Measurements from ENCODE around the gene SLC9A3. TPM values are rescaled to one million over a fixed set of nuclear protein-coding genes. Genes with fewer than 3 reads are reported as not detected.

The SLC9A3 gene
- total and polyA plus RNA-seq, 8 donors: 0.60 to 1.9 (median 0.95) TPM

DNA sequence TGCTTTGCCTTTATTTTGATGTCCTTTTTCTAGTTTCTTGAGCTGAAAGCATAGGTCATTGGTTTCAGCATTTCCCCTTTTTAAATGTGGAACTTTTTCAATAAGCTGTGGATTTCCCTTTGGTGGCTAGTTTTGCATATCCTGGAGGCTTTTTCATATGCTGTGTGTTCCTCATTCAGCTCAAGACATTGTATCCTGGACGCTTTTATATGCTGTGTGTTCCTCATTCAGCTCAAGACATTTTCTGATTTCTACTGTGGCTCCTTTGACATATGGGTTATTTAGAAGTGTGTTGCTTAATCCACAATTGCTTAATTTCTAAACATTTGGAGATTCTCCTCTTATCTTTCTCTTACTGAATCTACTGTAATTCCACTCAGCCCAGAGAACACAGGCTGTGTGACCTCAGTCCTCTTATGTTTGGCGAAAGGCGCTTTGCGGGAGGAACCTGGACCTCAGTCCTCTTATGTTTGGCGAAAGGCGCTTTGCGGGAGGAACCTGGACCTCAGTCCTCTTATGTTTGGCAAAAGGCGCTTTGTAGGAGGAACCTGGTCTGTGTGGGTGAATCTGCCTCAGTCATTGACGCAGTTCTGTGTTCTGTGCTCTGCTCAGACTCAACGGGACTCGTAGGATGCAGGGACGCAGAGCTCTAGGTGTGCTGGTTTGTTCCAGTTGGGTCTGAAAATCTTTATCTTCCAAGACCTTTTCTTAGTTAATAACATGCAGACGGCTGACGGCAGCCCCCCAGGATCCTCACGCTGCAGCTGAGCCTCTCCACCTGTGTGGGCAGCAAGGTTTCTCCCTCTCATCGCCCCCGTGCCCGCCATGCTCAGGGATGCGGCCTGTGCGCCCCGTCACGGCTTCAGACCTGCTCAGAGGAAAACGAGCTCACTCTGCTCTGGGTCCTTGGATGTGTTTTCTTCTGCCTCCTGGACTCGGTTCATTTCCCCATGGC is 6.0 kb upstream of the SLC9A3 start:
- peak in 2 of 6 donors; percentile 30 to 33 for DNase-seq
- no peak overlapping the region for H3K27ac ChIP-seq
- H3K27me3 ChIP-seq: peaks cover 0 to 4% (median 1%) of the 10 kb centered on the region in 4 donors
- H3K36me3 ChIP-seq: no peaks in the 10 kb centered on the region
- H3K9me3 ChIP-seq: no peaks in the 10 kb centered on the region
- TF ChIP-seq, protein P1, sequence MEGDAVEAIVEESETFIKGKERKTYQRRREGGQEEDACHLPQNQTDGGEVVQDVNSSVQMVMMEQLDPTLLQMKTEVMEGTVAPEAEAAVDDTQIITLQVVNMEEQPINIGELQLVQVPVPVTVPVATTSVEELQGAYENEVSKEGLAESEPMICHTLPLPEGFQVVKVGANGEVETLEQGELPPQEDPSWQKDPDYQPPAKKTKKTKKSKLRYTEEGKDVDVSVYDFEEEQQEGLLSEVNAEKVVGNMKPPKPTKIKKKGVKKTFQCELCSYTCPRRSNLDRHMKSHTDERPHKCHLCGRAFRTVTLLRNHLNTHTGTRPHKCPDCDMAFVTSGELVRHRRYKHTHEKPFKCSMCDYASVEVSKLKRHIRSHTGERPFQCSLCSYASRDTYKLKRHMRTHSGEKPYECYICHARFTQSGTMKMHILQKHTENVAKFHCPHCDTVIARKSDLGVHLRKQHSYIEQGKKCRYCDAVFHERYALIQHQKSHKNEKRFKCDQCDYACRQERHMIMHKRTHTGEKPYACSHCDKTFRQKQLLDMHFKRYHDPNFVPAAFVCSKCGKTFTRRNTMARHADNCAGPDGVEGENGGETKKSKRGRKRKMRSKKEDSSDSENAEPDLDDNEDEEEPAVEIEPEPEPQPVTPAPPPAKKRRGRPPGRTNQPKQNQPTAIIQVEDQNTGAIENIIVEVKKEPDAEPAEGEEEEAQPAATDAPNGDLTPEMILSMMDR (IDR thresholded peaks at IDR 0.05): no peak
- H3K4me1 ChIP-seq: no peaks in the 10 kb centered on the region
- intact Hi-C loops (cut with DNase I): no loop called here
- no peak for FAIRE-seq
- H3K4me3 ChIP-seq: no peak overlapping the region
- ATAC-seq: peak in 2 of 4 donors; percentile 9 to 73
- WGBS, 2 donors: 65 to 66% methylated on average over 24 of the region's 24 CpGs

DNA sequence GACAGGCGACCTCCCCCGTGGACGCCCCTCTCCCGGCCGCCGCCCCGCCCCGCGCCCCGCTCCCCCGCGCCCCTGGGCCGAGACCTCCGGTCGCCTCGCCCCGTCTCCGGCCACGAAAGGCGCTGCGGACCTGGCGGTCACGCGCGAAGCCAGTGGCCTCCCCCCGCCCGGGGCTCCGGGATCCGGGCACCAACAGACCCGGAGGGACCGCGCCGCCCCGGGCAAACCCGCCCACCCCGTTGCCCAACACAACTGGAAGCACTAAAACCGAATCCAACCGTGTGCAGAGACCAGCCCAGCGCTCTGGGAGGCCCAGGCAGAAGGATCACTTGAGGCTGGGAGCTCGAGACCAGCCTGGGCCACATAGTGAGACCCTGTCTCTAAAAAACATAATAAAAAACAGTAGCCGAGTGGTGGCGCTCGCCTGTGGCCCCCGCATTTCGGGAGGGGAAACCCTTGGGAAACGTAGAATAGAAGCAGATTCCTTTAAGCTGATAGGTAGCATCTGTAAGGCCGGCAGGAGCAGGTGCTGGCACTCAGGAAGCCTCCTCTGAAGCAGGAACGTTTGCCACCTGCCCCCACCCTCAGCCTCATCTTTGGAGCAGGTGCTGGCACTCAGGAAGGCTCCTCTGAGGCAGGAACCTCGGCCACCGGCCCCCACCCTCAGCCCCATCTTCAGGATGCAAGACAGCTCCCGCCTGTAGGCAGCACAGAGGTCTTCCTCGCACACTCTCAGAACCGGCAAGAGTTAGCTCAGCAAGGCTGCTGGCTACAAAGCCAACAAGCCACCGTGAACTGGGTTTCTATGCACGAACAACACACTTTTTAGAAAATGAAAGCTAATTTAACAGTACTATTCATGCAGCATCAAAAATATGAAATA is 4.6 kb upstream of the SLC9A3 start:
- TF ChIP-seq, protein P1 (IDR thresholded peaks at IDR 0.05): no peak
- DNase-seq (peak in 2 of 6 donors; percentile 39 to 51), ATAC-seq (no peak), FAIRE-seq (no peak)
- no peak overlapping the region for H3K4me3 ChIP-seq
- H3K27me3 ChIP-seq: peaks cover 0 to 10% (median under 1%) of the 10 kb centered on the region in 4 donors
- H3K36me3 ChIP-seq: no peaks in the 10 kb centered on the region
- 17 to 21% methylated on average over 55 of the region's 55 CpGs for WGBS, 2 donors
- no peak overlapping the region for H3K27ac ChIP-seq
- no peaks in the 10 kb centered on the region for H3K4me1 ChIP-seq
- intact Hi-C loops (cut with DNase I): no loop called here
- H3K9me3 ChIP-seq: no peaks in the 10 kb centered on the region

DNA sequence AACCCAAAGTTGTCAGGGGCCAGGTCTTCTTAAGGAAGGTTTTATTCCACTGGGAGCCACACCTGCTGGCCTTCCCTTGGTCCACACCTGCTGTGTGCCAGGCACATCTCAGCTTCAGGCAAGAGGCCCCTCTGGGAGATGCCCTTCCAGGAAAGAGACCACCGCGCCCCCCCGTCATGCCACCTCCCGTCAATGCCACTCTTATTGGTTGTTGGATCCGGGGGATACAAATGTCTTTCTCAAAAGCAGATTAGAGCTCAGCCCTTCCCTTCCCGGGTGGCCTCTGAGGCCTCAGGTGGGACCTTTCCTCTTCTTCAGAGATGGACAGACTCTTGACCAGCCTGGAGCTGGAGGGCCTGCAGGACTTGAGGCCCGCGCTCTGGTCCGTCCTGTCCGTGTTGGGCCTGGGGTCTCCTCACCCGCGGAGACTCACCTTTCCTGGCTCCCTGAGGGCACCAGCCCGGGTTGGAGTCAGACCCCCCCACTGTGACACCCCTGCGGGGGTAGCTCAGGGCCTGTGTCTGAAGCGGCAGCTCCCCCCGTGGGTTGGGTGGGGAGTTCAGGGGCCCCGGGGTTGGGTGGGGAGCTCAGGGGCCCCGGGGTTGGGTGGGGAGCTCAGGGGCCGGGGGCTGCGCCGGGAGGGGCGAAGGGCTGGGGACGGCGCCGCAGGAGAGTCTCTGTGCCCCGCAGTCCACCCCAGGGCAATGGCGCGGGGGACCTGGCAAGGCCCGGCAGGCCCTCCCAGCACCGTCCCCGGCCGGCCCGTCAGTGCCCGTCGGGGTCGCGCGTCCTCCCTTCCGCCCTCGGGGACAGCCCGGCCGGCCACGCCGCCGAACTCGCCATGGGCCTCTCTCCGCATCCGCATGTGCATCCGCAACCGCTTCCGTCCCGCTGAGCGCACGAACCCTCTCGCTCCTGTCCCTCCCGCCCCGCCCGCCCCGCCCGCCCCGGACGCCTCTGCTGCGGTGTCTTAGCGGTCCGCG is 3.7 kb upstream of the SLC9A3 start:
- no peaks in the 10 kb centered on the region for H3K36me3 ChIP-seq
- H3K27me3 ChIP-seq: peaks cover 0 to 10% (median 2%) of the 10 kb centered on the region in 4 donors
- H3K4me3 ChIP-seq: no peak overlapping the region
- no peak overlapping the region for H3K27ac ChIP-seq
- ATAC-seq (no peak), DNase-seq (peak in 3 of 6 donors; percentile 16 to 68 (median 60)), FAIRE-seq (no peak)
- WGBS, 2 donors: 23 to 29% methylated on average over 43 to 64 of the region's 66 CpGs
- intact Hi-C loops (cut with DNase I): no loop called here
- no peaks in the 10 kb centered on the region for H3K9me3 ChIP-seq
- TF ChIP-seq, protein P1 (IDR thresholded peaks at IDR 0.05): no peak
- no peaks in the 10 kb centered on the region for H3K4me1 ChIP-seq

DNA sequence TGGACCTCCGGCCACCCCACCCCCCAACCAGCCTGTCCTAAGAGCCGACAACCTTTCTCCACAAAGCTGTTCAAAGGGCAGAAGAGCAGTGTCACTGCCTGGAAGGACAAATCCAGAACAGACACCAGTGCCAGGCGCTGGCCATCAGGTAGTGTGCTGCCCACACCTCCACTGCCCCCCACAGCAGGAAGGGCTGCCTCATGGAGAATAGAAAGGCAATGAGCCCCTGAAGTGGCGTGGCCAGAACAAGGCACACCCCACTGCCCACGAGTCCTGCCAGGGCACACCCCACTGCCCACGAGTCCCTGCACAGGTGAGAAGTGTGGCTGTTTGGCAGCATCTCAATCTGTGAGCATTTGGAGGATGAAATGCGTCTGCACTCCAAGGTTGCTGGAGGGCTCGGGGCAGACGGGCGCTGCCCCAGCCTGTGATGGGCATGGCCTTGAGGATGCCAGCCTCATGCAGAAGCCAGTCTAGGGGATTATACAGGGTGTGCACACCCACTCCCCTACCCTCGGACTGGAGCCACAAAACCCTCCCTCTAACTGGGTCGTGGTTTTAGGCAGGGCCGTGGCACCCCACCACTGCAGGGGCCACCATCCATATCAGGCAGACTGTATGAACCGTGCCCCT is 2.3 kb upstream of the SLC9A3 start:
- FAIRE-seq (no peak), ATAC-seq (no peak), DNase-seq (peak in 1 of 6 donors; percentile 31)
- intact Hi-C loops (cut with DNase I): no loop called here
- no peak overlapping the region for H3K27ac ChIP-seq
- H3K36me3 ChIP-seq: no peaks in the 10 kb centered on the region
- H3K9me3 ChIP-seq: no peaks in the 10 kb centered on the region
- peaks cover 0 to 10% (median 2%) of the 10 kb centered on the region in 4 donors for H3K27me3 ChIP-seq
- TF ChIP-seq, protein P1 (IDR thresholded peaks at IDR 0.05): no peak
- no peaks in the 10 kb centered on the region for H3K4me1 ChIP-seq
- H3K4me3 ChIP-seq: no peak overlapping the region
- 47 to 49% methylated on average over 14 of the region's 14 CpGs for WGBS, 2 donors

Measured in pancreas (tissue), 10 donors.